HG03039 (cell line): ENCODE results near the gene PCDH9.

Experiments
- ATAC-seq: cut with Tn5 transposase; IDR thresholded peaks from one replicate; pipeline ENCODE4 v1.9.1; 2021; ENCODE audit warnings: mild to moderate bottlenecking, moderate library complexity; ENCODE audit not compliant: unreplicated experiment

The PCDH9 gene

DNA sequence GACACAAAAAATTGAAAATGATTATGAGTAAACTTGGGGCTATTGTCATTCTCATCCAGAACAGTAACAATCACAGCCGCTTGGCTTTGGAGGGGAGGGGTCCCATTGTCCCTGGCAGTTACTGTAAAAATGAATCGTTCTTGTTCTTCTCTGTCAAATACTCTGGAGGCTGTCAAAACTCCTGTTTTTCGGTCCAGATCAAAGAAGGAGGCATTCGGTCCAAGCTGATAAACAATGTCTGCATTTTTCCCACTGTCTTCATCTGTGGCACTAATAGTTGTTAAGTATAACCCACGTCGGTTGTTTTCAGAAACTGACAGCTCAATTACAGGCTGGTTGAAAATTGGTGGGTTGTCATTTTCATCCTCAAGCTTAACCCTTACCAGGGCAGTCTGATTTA, 3.4 kb downstream of the PCDH9 start:
- ATAC-seq = no peak

DNA sequence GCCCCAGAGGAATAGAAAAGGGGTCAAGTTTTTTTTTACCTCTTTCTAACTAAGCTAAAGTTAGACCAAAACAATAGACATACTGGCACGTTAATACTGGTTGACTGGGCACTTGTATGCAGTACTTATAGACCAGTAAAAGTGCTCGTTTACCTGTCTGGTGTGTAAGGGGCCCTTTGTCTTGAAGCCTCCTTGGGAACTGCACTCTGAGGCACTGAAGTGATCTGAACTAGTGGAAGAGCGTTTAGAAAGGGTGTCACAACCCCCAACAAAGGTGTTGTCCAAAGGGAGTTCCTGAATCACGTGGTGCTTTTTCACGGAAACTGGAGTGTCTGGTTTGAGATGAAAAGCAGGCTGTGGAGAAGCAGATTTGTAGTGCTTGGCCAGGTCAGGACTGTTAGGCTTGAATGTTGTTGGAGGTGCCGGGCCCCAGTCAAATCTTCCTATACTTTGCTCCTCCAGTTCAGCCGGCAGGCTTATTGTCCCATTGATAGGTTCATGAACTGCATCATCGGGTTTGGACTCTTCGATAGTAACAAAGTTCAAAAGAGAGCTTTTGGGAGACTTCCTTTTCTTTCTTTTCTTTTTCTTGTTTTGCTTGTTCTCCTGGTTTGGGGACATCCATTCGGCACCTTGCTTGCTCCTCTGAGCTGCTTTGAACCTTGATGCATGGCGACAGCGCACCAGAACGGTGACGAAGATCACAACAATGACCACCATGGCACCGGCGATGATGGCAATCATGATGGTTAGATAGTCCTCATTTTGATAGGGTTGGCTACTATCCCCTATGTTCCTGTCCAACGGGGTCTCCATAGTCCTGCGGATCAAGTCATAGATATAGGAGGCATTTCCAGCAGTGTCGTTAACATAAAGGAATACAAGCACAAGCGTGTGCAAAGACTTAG, 4.6 kb downstream of the PCDH9 start:
- no peak for ATAC-seq

DNA sequence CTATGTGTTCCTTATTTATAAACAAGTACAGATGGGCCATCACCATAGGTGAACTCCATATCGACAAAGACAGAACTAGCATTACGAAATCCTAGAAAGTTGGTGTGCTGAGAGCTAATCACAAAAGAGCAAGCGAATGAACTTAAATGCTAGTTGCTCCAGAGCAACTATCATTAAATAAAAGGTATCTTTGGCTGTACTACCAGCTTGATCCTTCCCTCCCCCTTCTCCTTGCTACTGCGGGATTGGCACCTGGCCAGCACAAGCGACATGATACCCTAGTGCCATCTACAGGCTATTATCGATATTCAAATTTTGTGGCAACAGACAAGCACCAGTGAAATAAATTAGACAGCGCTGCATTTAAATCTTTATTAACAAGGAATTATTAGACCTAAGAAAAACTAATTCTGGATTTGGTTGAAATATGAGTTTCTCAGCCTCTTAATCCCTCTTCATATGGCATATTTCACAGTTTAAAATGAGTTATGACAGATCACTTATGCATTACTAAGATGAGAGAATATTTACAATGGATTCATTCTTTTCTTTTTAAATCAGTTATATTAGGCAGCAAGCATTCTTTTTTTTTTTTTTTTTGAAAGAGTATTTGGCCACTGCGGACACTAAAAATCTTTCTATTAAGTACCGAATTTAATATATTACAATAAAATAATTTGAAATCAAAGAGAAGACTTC, 5.8 kb downstream of the PCDH9 start:
- ATAC-seq = no peak

DNA sequence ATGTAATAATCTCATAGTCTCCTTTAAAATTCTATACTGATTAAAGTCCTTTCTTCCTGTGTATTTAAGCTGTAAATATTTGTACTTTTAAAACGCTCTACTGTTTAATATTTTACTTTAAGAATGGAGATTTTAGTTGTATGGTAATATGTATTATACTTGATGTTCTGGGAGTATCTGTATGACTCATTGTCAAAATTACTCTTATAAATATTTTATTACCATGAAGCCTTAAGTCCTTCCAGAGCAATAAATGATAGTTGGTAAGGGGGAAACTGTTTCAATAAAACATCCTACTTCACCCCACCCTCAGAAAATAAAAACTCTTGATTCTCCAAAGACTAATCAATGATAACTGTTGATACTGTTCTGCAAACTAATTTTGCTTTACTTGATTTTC, 6.4 kb downstream of the PCDH9 start:
- ATAC-seq = no peak

DNA sequence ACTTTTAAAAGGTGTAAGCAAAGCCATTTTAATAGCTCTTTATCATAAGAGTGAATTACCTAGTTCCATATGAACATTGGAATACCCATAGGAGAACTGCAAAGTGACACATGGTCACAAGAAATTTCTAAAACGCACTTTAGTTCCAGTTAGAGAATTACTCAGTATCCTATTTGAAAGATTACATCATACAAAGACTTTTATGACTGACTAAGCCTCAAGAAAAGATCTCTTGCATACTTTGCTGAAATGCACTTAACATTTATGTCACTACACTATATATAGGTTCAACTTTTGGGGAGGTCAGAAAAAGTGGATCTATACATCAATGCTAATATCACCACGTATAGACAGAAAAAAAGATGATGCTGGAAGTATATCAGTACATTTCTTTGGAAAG, 7.1 kb downstream of the PCDH9 start:
- no peak for ATAC-seq

DNA sequence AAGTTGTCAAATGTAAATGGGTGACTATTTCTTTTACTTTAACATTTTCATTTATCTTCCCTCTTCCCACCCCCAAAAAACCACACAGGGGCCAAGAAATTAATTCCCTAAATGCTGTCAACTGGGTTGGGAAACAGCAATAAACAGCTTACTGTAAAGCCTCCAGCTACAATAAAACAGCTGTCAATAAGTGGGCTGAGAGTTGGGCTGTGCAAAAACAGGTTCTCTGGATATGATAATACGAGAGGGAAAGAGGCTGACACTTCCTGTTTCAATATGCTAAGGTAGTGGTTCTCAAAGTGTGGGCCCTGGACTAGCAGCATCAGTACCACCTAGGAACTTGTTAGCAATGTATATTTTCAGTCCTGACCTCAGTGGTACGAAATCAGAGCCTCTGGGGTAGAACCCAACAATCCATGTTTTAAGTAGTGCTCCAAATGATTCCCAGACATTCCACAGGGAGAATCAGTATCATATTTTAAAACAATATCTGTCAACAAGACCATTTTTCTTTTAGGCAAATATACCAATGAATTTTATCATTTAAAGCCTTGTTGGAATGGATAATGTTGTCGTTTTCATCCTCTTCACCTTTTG, 8.4 kb downstream of the PCDH9 start:
- no peak for ATAC-seq

DNA sequence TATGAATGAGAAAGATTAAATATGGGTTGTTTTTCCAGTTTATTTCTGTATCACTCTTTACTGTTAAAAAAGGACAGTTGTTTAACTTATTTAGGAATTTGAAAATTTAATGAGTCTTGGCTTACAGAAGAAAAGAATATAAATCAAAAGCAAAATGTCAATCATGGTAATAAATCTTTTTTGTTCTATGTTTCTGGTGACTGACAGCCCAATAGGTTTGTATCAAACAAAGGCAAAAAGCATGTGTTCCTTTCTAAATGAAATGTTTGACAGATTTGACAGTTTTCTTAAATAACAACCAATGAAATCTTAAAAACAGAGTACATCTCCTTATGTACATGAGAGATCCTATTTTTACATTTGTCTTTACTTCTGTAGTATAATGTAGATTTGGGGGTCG, 11.0 kb downstream of the PCDH9 start:
- ATAC-seq = no peak

DNA sequence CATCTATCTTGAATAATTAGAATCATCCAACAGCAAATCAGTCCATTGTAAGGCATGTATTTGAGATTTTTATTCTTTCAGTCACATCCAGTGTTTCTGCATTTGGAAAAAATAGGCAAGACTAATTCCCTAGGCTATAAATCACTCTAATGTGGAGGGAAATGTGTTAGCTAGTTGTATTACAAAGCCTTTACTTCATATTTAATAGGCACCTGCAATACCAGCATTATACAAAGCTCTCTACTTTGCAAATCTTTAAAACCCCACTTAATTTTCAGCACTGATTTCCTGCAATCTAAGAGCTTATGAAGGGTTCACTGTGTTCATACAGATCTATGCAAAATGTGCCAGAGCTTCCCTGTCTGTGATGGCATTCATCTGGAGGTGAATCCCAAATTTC, 12.3 kb downstream of the PCDH9 start:
- no peak for ATAC-seq

DNA sequence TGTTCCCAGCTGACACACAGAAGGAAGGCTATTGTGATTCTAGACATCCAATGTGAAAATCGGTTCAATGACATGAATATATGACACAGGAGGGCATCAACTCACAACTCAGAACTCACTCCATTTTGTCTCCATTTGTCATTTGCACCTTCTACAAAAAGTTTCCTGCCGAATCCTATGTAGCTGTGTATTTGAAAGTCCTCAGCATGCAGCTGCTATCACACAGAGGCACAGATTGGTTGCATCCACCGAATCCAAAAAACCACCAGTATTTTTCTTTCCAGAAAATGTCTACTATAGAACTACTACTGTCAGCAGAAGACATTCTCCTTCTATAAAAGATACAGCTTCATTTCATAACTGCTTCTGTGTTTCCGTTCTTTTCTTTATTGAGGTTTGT, 13.3 kb downstream of the PCDH9 start:
- no peak for ATAC-seq

DNA sequence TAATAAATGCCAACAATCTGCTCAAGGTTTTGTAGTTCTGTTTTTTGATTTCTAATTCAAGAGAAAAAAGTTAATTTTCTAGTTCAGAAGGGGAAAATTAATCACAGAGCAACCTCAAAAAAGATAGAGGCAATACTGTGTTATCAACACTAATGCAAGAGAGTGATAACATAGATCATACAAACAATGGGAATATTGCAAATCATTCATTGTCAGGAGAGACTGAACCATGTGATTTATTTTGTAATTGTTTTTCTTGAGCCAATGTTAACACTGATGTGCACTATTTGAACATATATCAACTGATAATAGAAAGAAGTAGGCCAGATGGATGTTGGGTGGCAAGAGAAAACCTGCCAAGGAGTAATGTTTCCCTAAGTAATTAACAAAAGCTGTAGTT, 19.9 kb downstream of the PCDH9 start:
- ATAC-seq = no peak

DNA sequence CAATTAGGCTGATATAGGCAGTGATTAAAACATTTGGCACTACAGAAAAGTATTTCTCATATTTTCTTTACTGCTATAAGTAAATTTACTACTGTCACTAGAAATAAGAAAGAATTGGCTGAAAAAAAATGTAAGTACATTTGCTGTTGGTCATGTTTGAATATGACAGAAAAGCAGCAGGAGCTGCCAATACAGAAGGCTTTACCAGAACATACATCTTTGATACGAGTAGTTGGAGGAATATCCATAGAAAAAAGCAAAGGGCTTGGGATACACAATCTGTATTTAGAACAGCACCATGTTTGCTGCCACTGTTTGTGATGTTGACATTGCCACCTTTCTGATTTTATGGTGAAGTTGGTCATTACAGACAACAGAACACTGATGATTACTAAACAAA, 21.6 kb downstream of the PCDH9 start:
- no peak for ATAC-seq

DNA sequence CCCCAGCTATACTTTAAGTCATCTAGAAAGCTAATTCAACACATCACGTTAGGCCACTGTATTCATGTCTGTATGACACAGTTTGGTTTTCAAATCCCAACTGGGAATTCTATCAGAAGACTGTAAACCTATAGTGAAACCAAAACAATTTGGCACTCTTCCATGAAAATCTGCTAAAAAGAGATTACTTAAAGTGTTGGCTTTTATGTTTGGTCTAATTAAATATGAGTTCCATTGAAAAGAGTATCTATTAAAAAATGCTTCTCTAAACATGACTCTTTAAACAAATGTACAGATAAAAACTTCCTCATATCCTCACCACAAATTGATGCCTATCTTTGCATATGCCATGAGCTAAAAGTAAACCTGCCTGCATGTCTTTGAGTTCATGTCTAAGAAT, 25.4 kb downstream of the PCDH9 start:
- no peak for ATAC-seq

DNA sequence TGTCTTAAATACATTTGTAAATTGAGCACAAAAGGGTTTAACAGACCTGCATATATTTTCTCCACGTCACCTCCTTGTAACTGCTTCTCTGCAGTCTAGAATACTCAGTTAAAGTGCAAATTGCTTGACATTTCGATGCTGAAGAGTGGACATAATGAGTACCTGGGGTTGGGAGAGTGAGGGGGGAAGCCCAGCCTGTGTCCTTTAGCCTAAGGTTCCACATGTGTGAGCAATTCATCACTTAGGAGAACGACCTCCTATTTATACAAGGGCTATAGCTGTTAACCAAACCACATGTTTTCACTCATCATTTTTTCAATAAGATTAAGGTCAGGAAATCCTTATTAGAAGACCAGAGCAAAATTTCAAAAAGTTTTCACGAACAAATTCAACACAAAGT, 29.5 kb downstream of the PCDH9 start:
- ATAC-seq = no peak

DNA sequence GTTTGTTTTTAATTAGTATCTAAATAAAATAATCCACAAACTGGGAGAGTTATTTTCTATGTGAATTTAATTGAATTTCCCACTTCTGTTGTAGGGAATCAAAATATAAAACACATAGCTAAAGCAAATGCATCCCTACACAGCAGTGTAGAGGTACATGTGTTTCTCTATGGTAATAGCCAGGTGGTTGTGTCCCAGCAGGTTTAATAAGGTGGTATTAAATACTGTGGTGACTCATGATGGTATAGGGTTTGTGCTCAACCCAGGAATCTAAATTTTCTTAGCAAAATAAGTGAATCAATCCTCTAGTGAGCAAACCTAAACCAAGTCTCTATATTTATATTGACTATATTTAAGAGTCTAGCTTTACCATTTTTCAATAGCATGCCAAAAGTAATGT, 30.0 kb downstream of the PCDH9 start:
- no peak for ATAC-seq

DNA sequence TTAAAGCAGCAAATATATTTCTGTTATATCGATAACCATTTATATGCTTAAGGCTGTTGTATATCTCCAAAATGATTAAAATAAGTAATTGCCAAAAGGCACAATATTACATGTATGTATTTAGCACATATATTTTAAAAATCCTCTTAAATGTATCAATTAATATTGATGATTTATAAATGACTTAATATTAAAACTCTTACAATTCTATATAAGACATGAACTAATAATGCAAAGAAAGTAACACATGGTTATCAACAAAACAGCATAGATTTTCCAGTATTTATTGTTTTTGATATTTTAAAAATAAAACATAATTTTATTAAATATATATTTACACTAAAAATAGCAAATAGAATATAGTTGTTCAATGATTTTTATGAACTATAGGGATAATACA, 32.4 kb downstream of the PCDH9 start:
- ATAC-seq = no peak

DNA sequence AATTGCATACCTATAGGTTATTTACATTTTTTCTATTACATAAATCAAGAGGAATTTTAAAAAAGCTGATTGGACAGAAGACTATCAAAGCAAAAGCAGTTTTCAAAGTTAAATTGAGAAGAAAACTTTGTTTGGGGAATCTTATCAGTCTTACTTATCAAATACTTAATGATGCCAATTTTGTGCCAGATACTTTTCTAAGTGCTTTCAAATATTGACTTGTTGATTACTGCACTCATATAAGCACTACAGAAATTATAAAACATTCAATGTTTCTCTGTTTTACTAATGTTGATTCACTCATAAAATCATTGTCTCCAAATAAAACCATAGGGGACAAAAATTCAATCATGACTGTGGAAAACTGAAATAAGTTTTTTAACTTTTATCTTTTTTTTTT, 36.2 kb downstream of the PCDH9 start:
- no peak for ATAC-seq

DNA sequence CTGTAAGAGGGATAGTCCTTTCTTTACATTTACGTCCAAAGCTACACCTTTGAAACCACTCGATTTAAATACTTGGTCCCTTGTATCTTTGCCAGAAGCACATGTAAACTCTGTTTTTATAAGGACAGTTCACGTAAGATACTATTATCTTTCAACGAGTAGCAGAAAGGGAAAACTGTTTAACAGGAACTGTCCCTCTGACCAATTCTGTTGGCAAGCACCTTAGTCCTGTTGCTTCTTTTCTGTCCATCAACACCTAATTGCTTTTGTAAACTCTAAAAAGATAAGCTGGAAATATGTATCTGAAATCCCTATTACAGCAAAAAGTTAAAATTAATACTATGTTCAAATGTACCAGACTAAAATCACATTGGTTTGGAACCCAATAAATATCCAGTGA, 37.4 kb downstream of the PCDH9 start:
- no peak for ATAC-seq

DNA sequence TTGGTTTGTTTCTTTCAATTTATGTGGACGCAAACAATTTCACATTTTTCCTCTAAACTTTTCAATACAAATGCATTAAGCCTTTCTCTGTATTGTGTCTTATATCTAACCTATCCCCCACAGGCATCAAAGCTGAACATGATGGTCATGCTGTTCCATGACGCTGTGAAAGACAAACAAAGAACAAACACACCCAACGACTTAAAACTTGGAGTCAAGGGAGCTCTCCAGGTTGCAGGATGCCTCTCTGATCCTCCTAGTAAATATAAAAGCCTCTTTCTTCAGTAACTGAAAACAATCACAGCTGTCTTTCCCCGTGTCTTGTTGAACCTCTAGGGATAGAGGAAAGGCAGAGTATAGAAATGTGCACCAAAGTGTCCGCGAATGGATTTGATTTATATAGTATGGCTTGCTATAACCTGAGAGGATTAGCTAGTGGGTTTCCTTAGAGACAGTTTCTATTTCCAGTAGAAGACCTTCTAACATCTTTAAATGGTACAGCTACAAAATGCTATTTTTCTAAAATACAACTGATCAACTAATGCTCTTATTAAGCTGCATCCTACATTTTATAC, 43.1 kb downstream of the PCDH9 start:
- ATAC-seq = no peak

DNA sequence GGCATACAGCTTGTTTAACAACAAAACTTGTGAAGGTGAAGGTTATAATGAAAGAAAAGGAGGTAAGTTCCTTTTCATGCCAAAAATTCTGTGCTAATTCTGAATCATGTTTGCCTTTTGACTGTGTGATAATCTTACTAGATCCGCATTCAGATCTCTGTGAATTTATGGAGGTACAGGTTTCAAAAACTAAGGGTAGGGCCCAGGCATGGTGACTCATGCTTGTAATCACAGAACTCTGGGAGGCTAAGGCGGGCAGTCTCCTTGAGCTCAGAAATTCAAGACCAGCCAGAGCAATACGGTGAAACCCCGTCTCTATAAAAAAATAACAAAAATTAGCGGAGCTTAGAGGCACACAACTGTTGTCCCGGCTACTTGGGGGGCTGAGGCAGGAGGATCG, 45.9 kb downstream of the PCDH9 start:
- ATAC-seq = no peak

DNA sequence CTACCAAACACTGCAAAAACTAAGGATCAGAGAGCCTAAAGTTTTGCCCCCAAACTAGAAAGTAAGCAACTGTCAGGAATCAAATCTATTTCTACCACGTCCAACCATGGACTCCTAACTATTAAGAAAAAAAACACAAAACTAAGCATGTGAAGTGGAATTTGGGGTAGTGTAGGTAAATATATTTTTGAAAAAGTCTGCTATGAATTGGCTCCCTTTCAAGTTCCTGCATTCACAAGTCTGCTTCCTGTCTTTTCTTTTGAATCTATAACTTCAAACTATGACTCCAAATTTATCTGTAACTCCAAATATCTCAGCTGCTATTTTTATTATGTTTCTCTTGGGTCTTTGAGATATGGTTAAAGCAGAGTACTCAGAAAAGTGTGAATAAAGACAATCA, 47.0 kb downstream of the PCDH9 start:
- ATAC-seq = no peak

DNA sequence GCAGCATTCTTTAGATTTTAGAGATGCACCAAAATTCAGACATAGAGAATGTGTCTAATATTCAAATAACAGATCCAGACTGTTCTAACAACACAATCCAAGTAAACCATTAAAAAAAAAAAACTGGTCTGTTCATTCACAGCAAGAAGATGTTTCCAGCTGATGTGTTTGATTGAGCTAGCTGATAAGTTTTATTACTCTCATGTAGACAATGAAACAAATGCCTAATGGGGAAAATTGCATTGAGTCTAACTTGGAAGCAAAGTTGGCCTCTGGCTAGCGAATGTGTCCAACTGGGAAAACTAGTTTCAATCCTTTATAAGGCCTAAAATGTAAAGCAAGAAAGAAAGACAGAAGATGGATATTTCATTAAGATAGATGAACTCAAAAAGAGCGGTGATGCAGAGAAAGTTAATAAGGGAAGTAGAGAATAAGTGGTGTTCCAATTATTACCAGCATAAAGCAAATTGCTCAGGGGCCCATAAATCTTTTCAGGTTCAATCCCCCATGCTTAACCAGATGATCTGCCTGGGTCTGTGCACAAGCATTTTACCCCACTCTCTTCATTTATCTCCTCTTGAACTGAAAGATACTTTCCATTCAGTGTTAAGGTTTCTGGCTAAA, 54.2 kb downstream of the PCDH9 start:
- ATAC-seq = no peak
